WTC11 (cell line): ENCODE results near the gene ATP1B3. TPM values are rescaled to one million over a fixed set of nuclear protein-coding genes. Genes with fewer than 3 reads are reported as not detected.
"Not testable (repeated sequence)": the region's sequence is repeated elsewhere in the genome, so short reads cannot be mapped to it uniquely, and the experiment has no call there.

Experiments used
- ATAC-seq: fragments of 200-7000 bp; cut with Tn5 transposase; 2 replicates; pipeline ENCODE4 v1.10.0; 2021; ENCODE audit warnings: mild to moderate bottlenecking, moderate library complexity
- CTCF ChIA-PET: fragments of 300-600 bp; sonication (Branson Sonifier 250); formaldehyde crosslinking; loops from one replicate; lab custom pipeline; 2021; ENCODE audit warnings: antibody characterized with exemption; lab: Charles Lee
- POLR2A ChIA-PET: fragments of 350-600 bp; sonication (Branson Sonifier 250); formaldehyde crosslinking; loops from one replicate; lab custom pipeline; 2021; ENCODE audit warnings: antibody characterized with exemption; lab: Charles Lee
- DNase-seq: peaks from one replicate; pipeline ENCODE4 v3.0.0; 2021; ENCODE audit warnings: low spot score
- H3K27ac Mint-ChIP-seq: 2 replicates; pipeline ENCODE4 v1.8.0; 2021; ENCODE audit warnings: mixed read lengths
- H3K27me3 Mint-ChIP-seq: 2 replicates; pipeline ENCODE4 v1.8.0; 2021; ENCODE audit warnings: low read depth, mild to moderate bottlenecking, moderate library complexity, mixed read lengths
- H3K36me3 Mint-ChIP-seq: 2 replicates; pipeline ENCODE4 v1.8.0; 2021; ENCODE audit warnings: mixed read lengths
- H3K4me1 Mint-ChIP-seq: 2 replicates; pipeline ENCODE4 v1.8.0; 2022; ENCODE audit warnings: mixed read lengths
- H3K4me3 Mint-ChIP-seq: 2 replicates; pipeline ENCODE4 v1.8.0; 2021; ENCODE audit warnings: mild to moderate bottlenecking, moderate library complexity, mixed read lengths
- H3K9me3 Mint-ChIP-seq: 2 replicates; pipeline ENCODE4 v1.8.0; 2021; ENCODE audit warnings: mixed read lengths
- ARID4B ChIP-seq: sonication (generic); formaldehyde crosslinking; IDR thresholded peaks from 2 replicates; pipeline ENCODE4 v1.8.0; 2023; ENCODE audit warnings: missing genetic modification reagents, mild to moderate bottlenecking, borderline replicate concordance
- FOXK1 ChIP-seq: sonication (generic); formaldehyde crosslinking; IDR thresholded peaks from 2 replicates; pipeline ENCODE4 v1.8.0; 2022; ENCODE audit warnings: mild to moderate bottlenecking, moderate library complexity, missing genetic modification reagents
- GABPB1 ChIP-seq: sonication (generic); formaldehyde crosslinking; IDR thresholded peaks from 2 replicates; pipeline ENCODE4 v1.8.1; 2023; ENCODE audit warnings: mild to moderate bottlenecking, missing genetic modification reagents
- MXD4 ChIP-seq: fragments of 250-450 bp; sonication (Bioruptor Pico); IDR thresholded peaks from 2 replicates; pipeline ENCODE4 v1.8.0; 2021; ENCODE audit warnings: mild to moderate bottlenecking, moderate library complexity, borderline replicate concordance
- RORB ChIP-seq: fragments of 250-450 bp; sonication (Bioruptor Pico); IDR thresholded peaks from 2 replicates; pipeline ENCODE4 v1.9.0; 2021; ENCODE audit warnings: mild to moderate bottlenecking
- SMAD3 ChIP-seq: sonication (generic); formaldehyde crosslinking; IDR thresholded peaks from 2 replicates; pipeline ENCODE4 v1.8.0; 2022; ENCODE audit warnings: missing genetic modification reagents, mild to moderate bottlenecking, borderline replicate concordance
- SOX15 ChIP-seq: fragments of 250-450 bp; sonication (Bioruptor Pico); IDR thresholded peaks from 2 replicates; pipeline ENCODE4 v1.9.0; 2021; ENCODE audit warnings: mild to moderate bottlenecking
- ZNF232 ChIP-seq: sonication (generic); formaldehyde crosslinking; IDR thresholded peaks from 2 replicates; pipeline ENCODE4 v1.8.0; 2022; ENCODE audit warnings: mild to moderate bottlenecking, missing genetic modification reagents
- ZNF263 ChIP-seq: sonication (generic); formaldehyde crosslinking; IDR thresholded peaks from 2 replicates; pipeline ENCODE4 v1.8.1; 2022; ENCODE audit warnings: low read depth, mild to moderate bottlenecking, moderate library complexity, missing genetic modification reagents
- total RNA-seq: library from RNA; stranded (reverse); gene quantifications from 3 replicates; pipeline ENCODE4 v1.2.3, GENCODE V29; 2021
- TF ChIP-seq, protein P1 (sequence below): sonication (generic); formaldehyde crosslinking; IDR thresholded peaks from 2 replicates; pipeline ENCODE4 v1.8.0; 2022; ENCODE audit warnings: mild to moderate bottlenecking, missing genetic modification reagents

ATP1B3 gene
- total RNA-seq, 1 experiment from 2014 or later: 189 TPM

DNA sequence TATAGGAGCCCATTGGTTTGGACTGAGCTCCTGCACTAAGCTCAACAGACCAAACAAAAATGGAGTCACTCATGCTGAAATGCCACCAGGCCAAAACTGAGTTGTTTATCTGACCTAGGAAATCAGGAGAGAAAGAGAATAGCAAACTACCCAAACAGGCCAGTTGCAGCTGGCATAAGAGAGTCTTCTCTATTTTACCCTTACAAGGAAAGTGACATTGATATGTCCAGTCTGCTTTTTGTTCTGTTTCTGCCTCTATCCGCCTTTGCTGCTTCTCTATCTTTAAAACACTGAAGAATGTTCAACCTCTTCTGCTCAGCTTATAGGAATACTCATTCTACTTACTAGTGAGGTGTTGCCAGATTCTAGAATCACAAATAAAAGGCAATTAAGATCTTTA is 95.1 kb downstream of the ATP1B3 start (continued):
- TF ChIP-seq ZNF232 (CRISPR knock-in tag) (no peak), GABPB1 (no peak), MXD4 (no peak), FOXK1 (no peak), SMAD3 (CRISPR knock-in tag) (no peak)

DNA sequence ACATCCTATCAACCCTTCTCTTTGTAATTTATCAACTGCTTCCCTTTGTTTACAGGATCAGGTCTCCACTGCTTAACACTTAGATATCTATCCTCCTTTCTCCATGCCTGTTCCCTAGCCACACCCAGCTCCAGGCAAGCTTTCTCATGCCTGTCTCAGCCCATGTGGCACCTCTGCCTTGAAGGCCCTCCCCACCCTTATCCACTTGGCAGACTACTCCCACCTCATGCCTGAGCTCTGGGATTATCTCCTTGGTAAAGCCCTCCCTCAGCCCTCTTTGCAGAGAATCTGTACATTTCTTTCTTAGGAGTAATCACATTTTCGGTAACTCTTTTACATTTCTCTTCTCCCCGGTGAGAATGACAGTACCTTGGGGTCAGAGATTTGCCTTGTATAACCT is 96.0 kb downstream of the ATP1B3 start:
- TF ChIP-seq RORB (CRISPR knock-in tag) (no peak), SOX15 (CRISPR knock-in tag) (no peak), ZNF263 (CRISPR knock-in tag) (no peak), ARID4B (no peak)
- TF ChIP-seq, protein P1, sequence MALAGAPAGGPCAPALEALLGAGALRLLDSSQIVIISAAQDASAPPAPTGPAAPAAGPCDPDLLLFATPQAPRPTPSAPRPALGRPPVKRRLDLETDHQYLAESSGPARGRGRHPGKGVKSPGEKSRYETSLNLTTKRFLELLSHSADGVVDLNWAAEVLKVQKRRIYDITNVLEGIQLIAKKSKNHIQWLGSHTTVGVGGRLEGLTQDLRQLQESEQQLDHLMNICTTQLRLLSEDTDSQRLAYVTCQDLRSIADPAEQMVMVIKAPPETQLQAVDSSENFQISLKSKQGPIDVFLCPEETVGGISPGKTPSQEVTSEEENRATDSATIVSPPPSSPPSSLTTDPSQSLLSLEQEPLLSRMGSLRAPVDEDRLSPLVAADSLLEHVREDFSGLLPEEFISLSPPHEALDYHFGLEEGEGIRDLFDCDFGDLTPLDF (CRISPR knock-in tag): no peak
- ATAC-seq (no peak), DNase-seq (no peak)
- peak overlapping the region; percentile 6 for H3K27ac Mint-ChIP-seq
- H3K27me3 Mint-ChIP-seq: no peaks in the 10 kb centered on the region
- no peak overlapping the region for H3K4me3 Mint-ChIP-seq
- H3K4me1 Mint-ChIP-seq: no peaks in the 10 kb centered on the region
- peaks cover 41% of the 10 kb centered on the region for H3K36me3 Mint-ChIP-seq
- CTCF ChIA-PET: interaction anchor here (0.6 to 0.9 kb wide), 2 partner anchors 10 to 43 kb away, joined by 3 to 4 read pairs; no protein-coding TSS in a partner anchor
- H3K9me3 Mint-ChIP-seq: no peaks in the 10 kb centered on the region
- POLR2A ChIA-PET: no interaction called here

DNA sequence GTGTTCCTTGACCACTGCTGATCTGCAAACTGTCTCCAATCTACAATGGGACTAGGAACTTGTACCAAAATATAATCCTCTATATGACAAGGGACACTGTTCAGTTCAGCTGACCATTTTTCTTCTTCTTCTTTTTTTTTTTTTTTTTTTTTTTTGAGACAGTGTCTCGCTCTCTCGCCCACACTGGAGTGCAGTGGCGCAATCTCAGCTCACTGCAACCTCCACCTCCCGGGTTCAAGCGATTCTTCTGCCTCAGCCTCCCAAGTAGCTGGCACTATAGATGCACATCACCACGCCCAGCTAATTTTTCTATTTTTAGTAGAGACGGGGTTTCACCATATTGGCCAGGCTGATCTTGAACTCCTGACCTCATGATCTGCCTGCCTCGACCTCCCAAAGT is 98.3 kb downstream of the ATP1B3 start:
- H3K36me3 Mint-ChIP-seq: peaks cover 37% of the 10 kb centered on the region
- H3K27me3 Mint-ChIP-seq, H3K9me3 Mint-ChIP-seq, H3K4me3 Mint-ChIP-seq, DNase-seq, POLR2A ChIA-PET, ATAC-seq, CTCF ChIA-PET, H3K4me1 Mint-ChIP-seq, H3K27ac Mint-ChIP-seq: not testable (repeated sequence)

Other genes starting within 250 kb of the ATP1B3 start
- 129 to 136 TPM (median 133 TPM) in 3 replicates for gene RNF7, start 138.3 kb upstream of the ATP1B3 start, total RNA-seq
- gene GRK7, start 113.2 kb upstream of the ATP1B3 start, total RNA-seq: not detected in 3 replicates